DND-41 (cell line): ENCODE measurements around the gene MCHR1.

Experiments
- CTCF ChIP-seq: IDR thresholded peaks from 2 replicates; pipeline ENCODE4 v1.5.1; 2012; ENCODE audit warnings: borderline replicate concordance, low read length, moderate library complexity, mild to moderate bottlenecking; ENCODE audit not compliant: poor library complexity, severe bottlenecking; ENCODE audit errors: extremely low read depth
- EZH2 ChIP-seq: IDR thresholded peaks from 3 replicates; pipeline ENCODE4 v1.6.1; 2012; ENCODE audit warnings: borderline replicate concordance, low read depth, mild to moderate bottlenecking, moderate library complexity, low read length, inconsistent platforms; ENCODE audit not compliant: severe bottlenecking

GRCh38 chr22:40726514-40726913 lies 47.2 kb downstream of the MCHR1 start:
- no peak for TF ChIP-seq EZH2
- peak; percentile 54 for TF ChIP-seq CTCF
